Kidney epithelial cell (primary cell): ENCODE measurements around the gene ERC2. TPM values are rescaled to one million over a fixed set of nuclear protein-coding genes. Genes with fewer than 3 reads are reported as not detected.

ENCODE experiments used
- DNase-seq: peaks from one replicate; pipeline ENCODE4 v3.0.0-alpha.2; 2010; ENCODE audit warnings: low read depth
- H3K27me3 ChIP-seq: 2 replicates; pipeline ENCODE4 v1.6.0; 2011; ENCODE audit warnings: low read length; ENCODE audit not compliant: control insufficient read depth, insufficient read depth
- H3K36me3 ChIP-seq: 2 replicates; pipeline ENCODE4 v1.5.1; 2011; ENCODE audit warnings: low read length; ENCODE audit not compliant: control insufficient read depth, insufficient read depth
- H3K4me3 ChIP-seq: 2 replicates; pipeline ENCODE4 v1.5.1; 2011; ENCODE audit warnings: low read depth, mild to moderate bottlenecking, control low read depth, low read length
- CTCF ChIP-seq: IDR thresholded peaks from 2 replicates; pipeline ENCODE4 v1.5.1; 2011; ENCODE audit warnings: mild to moderate bottlenecking, moderate library complexity, low read length, control low read depth, inconsistent platforms; ENCODE audit not compliant: insufficient read depth, poor library complexity, severe bottlenecking
- total RNA-seq: library from RNA; depleted of rRNA; stranded (reverse); fragments of >200 nt; gene quantifications from 2 replicates; pipeline ENCODE4 v1.2.3, GENCODE V29; 2015

ERC2 gene
- total RNA-seq, 1 donor from 2014 or later: 17.0 TPM

- no peak for TF ChIP-seq CTCF
- Histone ChIP-seq H3K4me3 (no peak overlapping the region), H3K27me3 (no peaks in the 10 kb centered on the region), H3K36me3 (no peaks in the 10 kb centered on the region)
- DNase-seq: no peak
Measured at GRCh38 chr3:55751730-55752129, 716.5 kb downstream of the ERC2 start.

GRCh38 chr3:55750525-55750924, 717.7 kb downstream of the ERC2 start:
- TF ChIP-seq CTCF: no peak
- DNase-seq: peak; percentile 88
- H3K27me3 ChIP-seq: no peaks in the 10 kb centered on the region
- H3K36me3 ChIP-seq: no peaks in the 10 kb centered on the region
- H3K4me3 ChIP-seq: no peak overlapping the region

- no peak for TF ChIP-seq CTCF
- Histone ChIP-seq H3K27me3 (no peaks in the 10 kb centered on the region), H3K4me3 (no peak overlapping the region), H3K36me3 (no peaks in the 10 kb centered on the region)
- DNase-seq: no peak
Measured at GRCh38 chr3:55749036-55749435, 719.2 kb downstream of the ERC2 start.

GRCh38 chr3:55746808-55747413, 721.4 kb downstream of the ERC2 start:
- Histone ChIP-seq H3K4me3 (no peak overlapping the region), H3K36me3 (no peaks in the 10 kb centered on the region), H3K27me3 (no peaks in the 10 kb centered on the region)
- DNase-seq: no peak
- TF ChIP-seq CTCF: peak; percentile 33

GRCh38 chr3:55742832-55743136, 725.5 kb downstream of the ERC2 start:
- no peaks in the 10 kb centered on the region for H3K27me3 ChIP-seq
- no peaks in the 10 kb centered on the region for H3K36me3 ChIP-seq
- no peak for TF ChIP-seq CTCF

More at GRCh38 chr3:55742832-55743136, 725.5 kb downstream of the ERC2 start:
- H3K4me3 ChIP-seq: no peak overlapping the region
- DNase-seq: no peak
